AG04450 (cell line): ENCODE measurements around the gene PRKAA2. TPM values are rescaled to one million over a fixed set of nuclear protein-coding genes. Genes with fewer than 3 reads are reported as not detected.
A peak's percentile ranks its signal among the peaks of the same experiment; 100 is the strongest.
"Not testable (repeated sequence)": the region's sequence is repeated elsewhere in the genome, so short reads cannot be mapped to it uniquely, and the experiment has no call there.

ENCODE experiments used
- CTCF ChIA-PET: fragments of 300-600, 350-600 bp; formaldehyde crosslinking; extraction: SDS; loops from one replicate; lab custom pipeline; 2022; ENCODE audit warnings: antibody characterized with exemption, inconsistent platforms; lab: Charles Lee
- POLR2A ChIA-PET: fragments of 350-600 bp; formaldehyde crosslinking; extraction: SDS; loops from one replicate; lab custom pipeline; 2021; ENCODE audit warnings: antibody characterized with exemption, inconsistent platforms; lab: Yijun Ruan, JAX
- DNase-seq: peaks from one replicate; pipeline ENCODE4 v3.0.0-alpha.2; 2011; ENCODE audit warnings: low read depth, low spot score
- H3K27ac ChIP-seq: one replicate; pipeline ENCODE4 v1.5.1; 2012; ENCODE audit warnings: low read depth, low read length, control low read depth
- H3K27me3 ChIP-seq: one replicate; pipeline ENCODE4 v1.6.0; 2012; ENCODE audit warnings: low read length; ENCODE audit not compliant: control insufficient read depth, insufficient read depth
- H3K4me3 ChIP-seq: 2 replicates; pipeline ENCODE4 v1.5.1; 2011; ENCODE audit warnings: mild to moderate bottlenecking, low read depth, low read length, control low read depth
- H3K9me3 ChIP-seq: 2 replicates; pipeline ENCODE4 v1.5.1; 2012; ENCODE audit warnings: low read length; ENCODE audit not compliant: control insufficient read depth, insufficient read depth
- polyA minus RNA-seq: library from RNA; depleted of rRNA, polyadenylated mRNA; stranded (reverse); fragments of >200 nt; gene quantifications from 2 replicates; pipeline ENCODE4 v1.2.3, GENCODE V29; 2011; rRNA and poly(A)+ RNA removed
- polyA plus RNA-seq: library from polyadenylated mRNA; depleted of rRNA; stranded (reverse); fragments of >200 nt; gene quantifications from 2 replicates; pipeline ENCODE4 v1.2.3, GENCODE V29; 2011; rRNA removed
- TF ChIP-seq, protein P1 (sequence below): IDR thresholded peaks from 2 replicates; pipeline ENCODE4 v1.5.1; 2011; ENCODE audit warnings: low read depth, low read length, control low read depth, inconsistent platforms

The PRKAA2 gene
- polyA plus RNA-seq (3.3 and 4.7 TPM in 2 replicates), polyA minus RNA-seq (3.5 and 5.9 TPM in 2 replicates)

DNA sequence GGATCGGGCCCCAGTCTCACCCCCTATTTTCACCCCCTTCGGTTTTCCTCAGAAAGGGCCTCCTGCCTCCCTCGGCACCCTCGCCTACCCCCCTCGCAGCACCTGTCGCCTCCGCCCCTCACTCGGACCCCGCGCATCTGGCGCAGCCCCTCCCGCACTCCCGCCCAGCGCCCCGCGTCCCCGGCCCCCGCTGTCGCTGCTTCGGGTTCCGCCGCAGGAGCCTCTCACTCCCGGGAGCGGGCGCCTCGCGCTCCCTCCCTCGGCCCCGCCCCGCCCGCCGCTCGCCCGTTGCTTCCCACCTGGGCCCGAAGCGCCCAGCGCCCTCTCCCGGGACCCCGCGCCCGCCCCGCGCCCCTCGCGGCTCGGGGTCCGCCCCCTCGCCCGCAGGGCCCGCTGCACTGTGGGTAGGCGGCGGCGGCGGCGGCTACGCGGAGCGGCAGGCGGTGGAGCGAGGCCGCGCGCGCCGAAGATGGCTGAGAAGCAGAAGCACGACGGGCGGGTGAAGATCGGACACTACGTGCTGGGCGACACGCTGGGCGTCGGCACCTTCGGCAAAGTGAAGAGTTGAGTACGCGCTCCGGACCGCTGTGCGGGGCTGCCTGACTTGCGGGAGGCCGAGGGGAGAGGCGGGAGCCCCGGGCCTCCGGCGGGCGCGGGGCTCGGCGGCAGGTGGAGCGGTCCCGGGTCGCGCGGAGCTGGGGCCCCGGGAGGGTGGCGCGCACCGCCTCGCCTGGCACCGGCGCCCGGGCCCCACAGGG, at the start of gene PRKAA2:
Gene PRKAA2 (plus strand): TSS at position 396 of the 758 bp plus-strand sequence. CDS start 74 bp downstream, at position 470.
- DNase-seq, result no peak
- H3K9me3 ChIP-seq, result no peaks in the 10 kb centered on the region
- POLR2A ChIA-PET, result interaction anchor here (0.8 to 0.9 kb wide), 2 partner anchors 17 to 19 kb away, joined by 3 to 4 read pairs; no protein-coding TSS in a partner anchor
- no peaks in the 10 kb centered on the region for H3K27me3 ChIP-seq
- CTCF ChIA-PET, result interaction anchor here (0.6 to 1.7 kb wide), 3 partner anchors 44 to 63 kb away, joined by 3 to 5 read pairs (median 3); no protein-coding TSS in a partner anchor
- TF ChIP-seq, protein P1, sequence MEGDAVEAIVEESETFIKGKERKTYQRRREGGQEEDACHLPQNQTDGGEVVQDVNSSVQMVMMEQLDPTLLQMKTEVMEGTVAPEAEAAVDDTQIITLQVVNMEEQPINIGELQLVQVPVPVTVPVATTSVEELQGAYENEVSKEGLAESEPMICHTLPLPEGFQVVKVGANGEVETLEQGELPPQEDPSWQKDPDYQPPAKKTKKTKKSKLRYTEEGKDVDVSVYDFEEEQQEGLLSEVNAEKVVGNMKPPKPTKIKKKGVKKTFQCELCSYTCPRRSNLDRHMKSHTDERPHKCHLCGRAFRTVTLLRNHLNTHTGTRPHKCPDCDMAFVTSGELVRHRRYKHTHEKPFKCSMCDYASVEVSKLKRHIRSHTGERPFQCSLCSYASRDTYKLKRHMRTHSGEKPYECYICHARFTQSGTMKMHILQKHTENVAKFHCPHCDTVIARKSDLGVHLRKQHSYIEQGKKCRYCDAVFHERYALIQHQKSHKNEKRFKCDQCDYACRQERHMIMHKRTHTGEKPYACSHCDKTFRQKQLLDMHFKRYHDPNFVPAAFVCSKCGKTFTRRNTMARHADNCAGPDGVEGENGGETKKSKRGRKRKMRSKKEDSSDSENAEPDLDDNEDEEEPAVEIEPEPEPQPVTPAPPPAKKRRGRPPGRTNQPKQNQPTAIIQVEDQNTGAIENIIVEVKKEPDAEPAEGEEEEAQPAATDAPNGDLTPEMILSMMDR, result no peak
- peak within 1 kb of the TSS; percentile 75 for H3K4me3 ChIP-seq
- H3K27ac ChIP-seq, result peak within 1 kb of the TSS; percentile 67

GRCh38 chr1:56595397-56596191, 49.5 kb upstream of the PRKAA2 start:
- H3K4me3 ChIP-seq, H3K27ac ChIP-seq, H3K9me3 ChIP-seq, H3K27me3 ChIP-seq, POLR2A ChIA-PET, DNase-seq: not testable (repeated sequence)
- CTCF ChIA-PET, result interaction anchor here (0.7 kb wide), 1 partner anchor 11 kb away, joined by 7 read pairs; no protein-coding TSS in a partner anchor

GRCh38 chr1:56610097-56610496, 35.0 kb upstream of the PRKAA2 start:
- POLR2A ChIA-PET, H3K27ac ChIP-seq, H3K9me3 ChIP-seq, DNase-seq, H3K27me3 ChIP-seq, H3K4me3 ChIP-seq, CTCF ChIA-PET: not testable (repeated sequence)

DNA sequence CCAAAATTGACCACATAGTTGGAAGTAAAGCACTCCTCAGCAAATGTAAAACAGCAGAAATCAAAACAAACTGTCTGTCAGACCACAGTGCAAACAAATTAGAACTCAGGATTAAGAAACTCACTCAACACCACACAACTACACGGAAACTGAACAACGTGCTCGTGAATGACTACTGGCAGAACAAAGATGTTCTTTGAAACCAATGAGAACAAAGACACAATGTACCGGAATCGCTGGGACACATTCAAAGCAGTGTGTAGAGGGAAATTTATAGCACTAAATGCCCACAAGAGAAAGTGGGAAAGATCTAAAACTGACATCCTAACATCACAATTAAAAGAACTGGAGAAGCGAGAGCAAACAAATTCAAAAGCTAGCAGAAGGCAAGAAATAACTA, 34.3 kb upstream of the PRKAA2 start:
- CTCF ChIA-PET, H3K4me3 ChIP-seq, DNase-seq, H3K27ac ChIP-seq, H3K27me3 ChIP-seq, POLR2A ChIA-PET, H3K9me3 ChIP-seq: not testable (repeated sequence)

GRCh38 chr1:56617141-56617540, 28.0 kb upstream of the PRKAA2 start:
- TF ChIP-seq, protein P1, result no peak
- Histone ChIP-seq H3K9me3 (no peaks in the 10 kb centered on the region), H3K4me3 (no peak overlapping the region), H3K27me3 (no peaks in the 10 kb centered on the region), H3K27ac (no peak overlapping the region)
- DNase-seq, result peak; percentile 42
- CTCF ChIA-PET, result no interaction called here
- POLR2A ChIA-PET, result no interaction called here

DNA sequence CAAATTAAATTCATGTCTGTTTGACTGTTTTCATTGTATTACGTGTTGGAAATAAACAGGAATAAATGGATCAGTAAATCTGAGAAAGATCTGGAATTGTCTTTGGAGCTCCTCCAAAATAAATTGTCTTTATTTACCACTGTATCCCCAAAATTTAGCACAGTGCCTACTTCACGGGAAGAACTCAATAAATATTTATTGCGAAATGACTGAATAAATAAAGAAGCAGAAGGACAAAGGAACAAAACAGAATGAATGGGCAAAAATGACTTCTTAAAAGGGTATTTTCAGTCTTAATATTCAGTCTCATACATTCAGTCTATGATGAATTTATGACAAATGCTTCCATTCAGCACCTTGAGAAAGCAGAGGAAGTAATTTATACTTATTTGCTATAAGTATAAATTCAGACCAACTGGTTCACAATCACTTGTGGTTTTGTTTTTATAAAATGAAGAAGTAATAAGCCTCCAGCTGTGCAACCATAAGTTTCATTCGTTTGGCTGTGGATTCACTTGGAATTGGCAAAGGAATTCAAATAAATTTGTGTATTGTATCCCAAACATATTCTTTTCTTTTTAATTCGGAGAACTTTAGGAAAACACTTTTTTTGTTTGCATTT, 19.2 kb upstream of the PRKAA2 start:
- CTCF ChIA-PET, result no interaction called here
- no peaks in the 10 kb centered on the region for H3K27me3 ChIP-seq
- DNase-seq, result no peak
- peaks cover 4% of the 10 kb centered on the region; the same call in 1 of the 2 replicates for H3K9me3 ChIP-seq
- no peak overlapping the region for H3K4me3 ChIP-seq
- no peak overlapping the region for H3K27ac ChIP-seq
- TF ChIP-seq, protein P1, result no peak
- POLR2A ChIA-PET, result interaction anchor here (1.0 kb wide), 1 partner anchor 19 kb away, joined by 3 read pairs; the partner anchor contains the start of gene PRKAA2
